Activated CD8-positive, alpha-beta memory T cell treated with anti-CD3 and anti-CD28 coated beads for 48 hours (primary cell): ENCODE data around the gene PRR5L.

Source experiments
- DNase-seq, 3 experiments: peaks; one replicate each; pipeline ENCODE4 v3.0.0-alpha.2; 2020; ENCODE audit warnings: low read depth in 2 of 3, low spot score in 2 of 3

PRR5L gene

DNA sequence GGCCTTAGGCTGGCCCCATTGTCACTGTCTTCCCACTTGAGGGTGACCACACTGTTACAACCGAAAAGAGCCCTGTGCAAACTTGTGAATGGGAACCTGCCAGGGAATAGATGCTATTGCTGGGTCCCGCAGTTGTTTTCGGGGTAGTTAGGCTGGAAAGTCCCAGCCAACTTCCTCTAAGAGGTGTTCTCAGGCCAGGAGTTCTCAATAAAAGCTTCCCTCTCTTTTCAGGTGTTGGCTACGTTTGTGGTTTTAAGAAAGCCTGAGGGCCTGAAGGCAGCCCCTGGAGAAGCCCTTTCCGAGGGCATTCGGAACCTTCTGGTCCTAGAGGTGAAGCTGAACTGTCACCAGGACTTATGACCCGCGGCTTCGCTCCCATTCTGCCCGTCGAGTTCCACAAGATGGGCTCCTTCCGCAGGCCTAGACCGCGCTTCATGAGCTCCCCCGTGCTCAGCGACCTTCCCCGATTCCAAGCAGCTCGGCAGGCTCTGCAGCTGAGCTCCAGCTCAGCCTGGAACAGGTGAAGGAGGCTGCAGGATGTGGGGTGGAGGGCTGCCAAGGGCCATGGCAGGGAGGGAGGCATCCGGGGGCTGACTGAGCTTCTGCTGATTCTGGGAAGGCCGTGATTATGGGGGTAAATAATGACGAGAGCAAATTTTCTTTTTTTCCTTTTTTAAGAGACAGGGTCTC is 104.8 kb downstream of the PRR5L start:
- DNase-seq, result no peak

DNA sequence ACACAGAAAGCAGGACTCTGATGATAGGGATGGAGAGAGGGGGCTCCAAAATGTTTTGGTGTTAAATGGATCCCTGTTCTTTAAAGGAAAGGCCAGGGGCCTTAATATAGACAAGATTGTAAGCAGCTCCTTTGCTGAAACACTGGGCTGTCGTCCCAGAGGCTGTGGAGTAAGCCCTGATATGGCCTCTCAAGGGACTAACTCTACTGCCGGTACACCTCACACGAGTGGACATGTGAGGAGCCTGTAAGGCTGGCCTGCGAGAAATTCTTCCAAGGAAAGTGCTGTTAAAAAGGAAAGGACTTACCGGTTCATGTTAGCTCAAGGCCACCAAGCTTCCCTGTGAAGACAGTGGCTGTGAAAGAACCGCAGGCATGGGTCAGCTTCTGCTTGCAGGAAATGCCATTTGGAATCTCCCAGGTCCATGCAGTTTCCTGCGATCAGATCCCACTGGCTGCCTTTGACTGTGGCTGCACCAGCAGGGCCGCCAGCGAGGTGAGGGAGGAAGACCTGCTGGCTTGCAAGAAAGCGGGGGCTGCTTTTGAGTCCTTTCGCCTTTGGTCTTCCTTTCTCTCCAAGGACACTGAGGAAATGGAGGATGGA is 106.6 kb downstream of the PRR5L start:
- DNase-seq, result no peak

DNA sequence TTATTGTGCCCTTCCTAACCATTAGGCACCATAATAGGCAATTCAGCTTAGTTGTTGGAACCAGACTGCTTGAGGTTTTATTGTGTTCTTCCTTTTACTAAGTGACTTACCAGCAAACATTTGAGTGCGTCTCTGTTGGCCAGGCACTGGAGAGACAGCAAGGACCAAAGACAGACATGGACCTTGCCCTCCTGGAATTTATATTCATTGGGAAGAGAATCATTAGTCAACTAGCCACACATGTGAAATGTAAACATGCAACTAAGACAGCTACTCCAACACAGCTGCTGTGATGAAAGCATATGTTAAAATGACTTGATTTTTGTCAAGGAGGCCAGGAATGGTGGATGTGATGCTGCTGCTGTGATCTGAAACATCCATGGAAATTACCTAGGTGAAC is 107.6 kb downstream of the PRR5L start:
- DNase-seq, result no peak

DNA sequence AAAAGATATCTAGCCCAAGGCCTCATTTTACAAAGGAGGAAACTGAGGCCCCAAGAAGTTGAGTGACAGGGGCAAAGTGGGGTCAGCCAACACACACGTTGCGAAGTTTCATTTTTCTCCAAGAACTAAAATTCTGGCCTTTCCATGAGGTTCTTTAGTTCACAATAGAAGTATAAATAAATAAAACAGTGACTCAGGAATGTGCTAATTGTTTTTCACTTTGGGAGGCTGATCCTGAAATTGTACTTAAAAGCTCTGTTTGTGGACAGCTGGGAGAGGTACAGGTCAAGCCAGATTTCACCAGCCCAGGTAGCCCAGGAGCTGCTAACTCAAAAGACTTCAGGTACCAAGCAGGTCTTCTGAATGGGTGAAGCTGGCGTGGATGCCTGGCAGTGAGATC is 108.7 kb downstream of the PRR5L start:
- DNase-seq, result no peak

DNA sequence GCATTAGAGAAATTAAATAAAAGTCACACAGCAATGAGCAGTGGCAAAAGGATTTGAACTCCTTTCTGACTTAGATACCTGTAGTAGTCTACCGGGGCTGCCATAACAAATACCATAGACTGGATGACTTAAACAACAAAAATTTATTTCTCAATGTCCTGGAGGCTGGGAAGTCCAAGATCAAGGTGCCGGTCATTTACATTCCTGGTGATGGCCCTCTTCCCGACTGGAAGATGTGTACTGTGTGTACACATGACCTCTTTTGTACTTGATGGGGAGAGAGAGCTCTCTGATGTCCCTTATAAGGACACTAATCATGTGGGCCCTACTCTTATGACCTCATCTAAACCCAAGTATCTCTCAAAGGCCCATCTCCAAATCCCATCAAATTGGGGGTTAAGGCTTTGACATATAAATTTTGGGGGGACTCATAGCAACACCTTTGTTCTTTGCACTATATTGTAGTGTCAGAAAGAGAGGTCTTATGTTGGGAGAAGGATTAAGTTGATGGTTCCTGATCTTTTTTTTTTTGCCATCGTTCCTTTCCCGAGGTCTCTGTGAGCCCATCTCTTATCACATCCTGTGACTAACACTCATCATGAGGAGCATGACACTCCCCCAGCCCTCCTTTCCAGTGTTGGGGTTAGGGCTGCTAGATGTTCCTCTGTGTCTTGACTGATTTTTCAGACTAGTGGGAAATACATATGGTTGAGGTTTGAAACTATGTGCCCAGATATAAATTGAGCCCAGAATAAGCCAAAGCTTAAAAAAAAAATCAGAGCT is 109.7 kb downstream of the PRR5L start:
- no peak for DNase-seq

DNA sequence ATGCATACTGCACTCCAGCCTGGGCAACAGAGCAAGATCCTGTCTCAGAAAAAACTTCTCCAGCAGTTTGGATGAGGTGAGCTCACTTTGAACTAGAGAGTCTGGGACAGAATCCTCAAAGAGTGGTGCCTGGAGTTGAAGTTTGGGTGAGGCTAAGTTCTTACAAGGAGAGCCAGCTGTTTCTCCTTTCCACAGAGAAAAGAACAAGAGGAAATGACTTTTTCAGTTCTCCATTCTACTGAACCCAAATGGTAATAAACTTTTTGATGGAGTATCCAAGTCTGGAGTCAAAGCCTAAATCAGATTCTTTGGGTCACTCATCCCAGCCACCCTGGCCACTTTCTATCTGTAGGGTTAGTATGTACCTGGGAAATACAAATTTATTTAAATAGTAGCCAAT is 111.3 kb downstream of the PRR5L start:
- no peak for DNase-seq

DNA sequence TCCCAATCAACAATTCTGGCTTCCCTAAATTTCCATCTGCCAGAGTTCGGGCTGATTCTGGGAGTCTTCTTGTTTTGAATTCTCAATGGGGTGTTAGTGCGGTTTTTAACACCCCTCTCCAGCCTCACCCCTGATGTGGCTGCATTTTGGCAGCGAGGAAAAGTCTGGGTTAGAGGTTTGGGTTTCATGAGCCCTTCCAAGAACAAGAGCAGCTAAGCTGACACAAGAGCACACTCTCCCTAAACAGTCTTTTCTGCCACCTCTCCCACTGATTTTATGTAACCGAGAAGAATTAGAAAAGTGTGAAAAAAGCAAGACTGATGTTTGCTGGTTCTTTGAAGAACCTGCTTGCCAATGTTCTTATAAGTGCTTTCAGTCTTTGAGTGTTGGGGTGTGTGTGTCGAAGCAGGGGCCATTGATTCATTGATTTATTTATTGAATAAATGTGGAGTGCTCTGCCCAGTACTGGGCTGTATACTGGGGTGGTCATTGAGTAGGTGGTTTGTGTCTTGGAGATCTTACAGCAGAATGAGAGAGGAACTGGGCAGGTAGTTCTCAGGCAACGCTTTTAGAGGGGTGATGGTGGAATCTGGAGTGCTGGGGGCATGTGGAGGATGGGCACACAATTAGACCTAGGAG is 112.5 kb downstream of the PRR5L start:
- no peak for DNase-seq

DNA sequence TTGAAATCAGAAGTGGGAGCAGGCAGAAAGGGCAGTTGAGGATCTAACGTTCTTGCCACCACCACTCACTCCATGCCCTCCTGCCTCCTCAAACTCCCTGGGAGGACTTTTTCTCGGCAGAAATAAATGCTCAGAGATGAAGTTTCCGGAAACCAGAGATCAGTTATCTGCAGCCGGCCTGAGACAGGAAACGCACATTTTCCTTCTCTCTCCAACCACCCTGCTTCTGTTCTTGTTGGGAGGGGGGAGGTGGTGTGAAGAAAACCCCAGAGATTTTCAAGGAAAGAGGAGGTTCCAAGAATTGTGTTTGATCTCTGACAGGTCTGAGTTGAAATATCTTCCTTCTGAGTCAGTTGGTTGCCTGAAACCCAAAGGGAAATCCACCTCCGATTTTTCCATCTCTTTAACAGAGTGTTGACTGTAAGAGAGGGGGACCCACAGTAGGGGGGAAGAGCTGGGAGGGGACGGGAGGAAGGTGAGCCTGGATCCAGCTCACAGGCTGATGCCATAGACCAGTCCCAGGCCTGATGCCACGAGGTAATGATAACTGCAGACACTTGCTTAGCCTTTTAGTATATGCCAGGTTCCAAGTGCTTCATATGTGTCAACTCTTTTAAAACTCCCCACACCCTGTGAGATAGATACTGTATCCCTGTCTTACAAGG is 113.2 kb downstream of the PRR5L start:
- no peak for DNase-seq

DNA sequence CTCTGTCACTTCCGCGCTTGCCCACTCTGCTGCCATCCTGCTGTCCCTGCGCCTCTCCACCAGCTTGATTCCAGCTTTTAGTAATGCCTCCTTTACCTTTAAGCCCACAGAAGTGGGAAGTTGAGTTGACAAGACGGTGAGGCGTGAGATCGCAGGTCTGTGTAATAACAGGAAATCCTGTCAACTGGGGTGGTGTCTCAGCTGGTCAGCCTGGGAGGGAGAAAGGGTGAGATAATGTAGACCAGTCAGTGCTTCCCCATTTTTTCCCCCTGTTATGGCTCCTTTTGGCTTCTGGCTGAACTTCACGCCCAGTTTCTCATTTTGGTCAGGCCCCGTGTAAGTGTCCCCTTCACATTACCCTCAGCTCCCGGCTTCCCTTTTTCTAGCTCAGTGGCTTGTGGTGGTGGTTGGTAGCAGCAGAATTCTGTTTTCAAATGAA is 115.1 kb downstream of the PRR5L start:
- DNase-seq, result no peak

DNA sequence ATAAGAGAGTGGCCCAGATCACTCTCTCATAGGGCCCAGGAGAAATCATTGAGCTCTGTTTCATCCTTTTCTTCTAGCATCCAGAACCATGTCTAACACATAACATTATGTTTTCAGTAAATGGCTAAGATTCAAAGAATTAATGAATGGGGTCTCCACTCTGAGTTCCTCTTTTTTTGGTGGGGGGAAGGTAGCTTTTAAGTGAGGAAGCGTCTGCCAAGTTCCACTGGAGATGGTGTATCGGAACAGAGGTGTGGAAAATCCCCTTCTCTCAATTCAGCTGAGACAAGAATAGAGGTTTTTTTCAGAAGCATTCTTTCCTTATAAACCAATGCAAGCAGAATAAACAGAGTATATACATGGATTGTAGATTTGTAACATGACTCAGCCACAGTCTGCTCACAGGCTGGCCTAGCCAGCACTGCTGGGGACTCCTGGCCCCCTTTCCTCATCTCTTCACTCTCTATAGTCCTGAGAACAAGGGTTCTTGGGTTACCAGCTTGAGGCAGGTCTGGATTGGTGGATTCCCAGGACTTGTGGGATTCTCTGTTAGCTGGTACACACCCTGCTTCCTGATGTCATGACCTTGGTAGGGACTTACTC is 116.8 kb downstream of the PRR5L start:
- DNase-seq, result no peak

DNA sequence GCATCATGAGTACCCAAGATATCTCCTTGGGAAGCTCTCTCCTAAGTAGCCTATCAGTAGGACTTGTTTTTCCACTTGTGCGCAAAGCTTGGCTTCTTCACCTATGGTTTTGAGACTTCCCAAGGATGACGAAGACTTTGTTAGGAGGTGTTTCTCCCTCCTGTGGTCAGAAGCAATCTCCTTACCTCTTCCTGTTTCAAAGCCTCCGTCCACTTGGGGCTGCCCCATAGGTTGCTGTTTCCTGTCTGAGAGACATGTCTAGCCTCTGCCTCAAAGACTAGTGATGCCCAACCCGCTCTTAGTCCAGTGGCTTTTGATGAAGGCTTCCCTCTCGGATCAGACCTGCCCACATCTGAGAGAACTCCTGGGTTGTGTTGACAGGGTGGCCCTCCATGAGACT is 121.1 kb downstream of the PRR5L start:
- no peak for DNase-seq

DNA sequence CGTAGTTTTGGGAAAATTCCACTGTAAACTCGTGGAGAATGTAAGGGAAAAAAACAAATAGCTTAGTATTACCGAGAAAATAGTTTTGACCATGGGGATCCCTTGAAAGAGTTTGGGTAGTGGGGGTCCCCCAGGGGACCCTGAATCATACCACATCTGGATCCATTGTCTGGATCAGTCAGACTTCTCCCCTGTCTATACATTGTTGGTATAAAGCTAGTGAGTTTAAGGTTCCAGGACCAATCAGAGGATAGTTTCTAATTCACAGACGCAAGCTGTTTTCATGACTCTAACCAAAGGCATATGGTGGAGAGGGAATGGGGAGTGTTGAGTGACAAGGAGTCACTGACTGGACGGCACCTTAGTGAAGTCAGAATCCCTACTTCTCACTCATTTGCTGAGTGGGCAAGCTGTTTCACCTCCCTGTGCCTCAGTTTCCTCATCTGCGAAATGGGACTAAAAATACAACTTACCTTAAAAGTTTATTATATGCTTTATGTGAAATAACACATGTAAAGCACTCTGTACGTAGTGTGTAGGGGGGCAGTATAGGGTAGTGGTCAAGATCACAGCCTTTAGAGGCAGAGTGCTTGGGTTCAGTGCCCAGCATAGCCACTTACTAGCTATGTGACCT is 123.8 kb downstream of the PRR5L start:
- DNase-seq, result no peak

DNA sequence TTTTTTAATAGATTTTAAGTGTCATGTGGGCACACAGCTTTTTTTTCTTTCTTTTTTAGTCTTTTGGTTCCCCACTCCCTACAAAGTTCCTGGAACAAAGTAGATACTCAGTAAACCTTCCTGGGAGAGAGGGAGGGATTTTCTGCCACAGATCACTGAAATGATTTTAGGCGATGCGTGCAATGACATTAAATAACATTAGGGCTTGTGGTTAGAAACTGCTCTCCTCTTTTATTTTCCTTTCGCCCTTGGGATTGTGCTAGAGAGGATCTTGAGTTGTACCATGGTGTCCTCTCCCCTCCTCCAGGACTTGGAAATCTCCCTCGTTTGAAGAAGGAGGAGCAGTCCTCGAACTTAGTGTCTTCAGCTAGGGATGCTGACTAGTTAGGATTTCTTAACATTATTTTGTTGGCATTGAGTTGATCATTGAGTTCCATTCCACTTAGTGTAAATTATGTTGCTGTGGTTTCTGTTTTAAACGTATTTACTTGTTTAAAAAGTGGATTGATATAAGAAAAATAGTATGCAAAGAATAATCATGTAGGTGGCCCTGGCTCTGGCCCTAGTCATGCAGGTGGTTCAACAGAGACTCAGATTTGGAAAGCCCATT is 125.6 kb downstream of the PRR5L start:
- DNase-seq, result no peak

DNA sequence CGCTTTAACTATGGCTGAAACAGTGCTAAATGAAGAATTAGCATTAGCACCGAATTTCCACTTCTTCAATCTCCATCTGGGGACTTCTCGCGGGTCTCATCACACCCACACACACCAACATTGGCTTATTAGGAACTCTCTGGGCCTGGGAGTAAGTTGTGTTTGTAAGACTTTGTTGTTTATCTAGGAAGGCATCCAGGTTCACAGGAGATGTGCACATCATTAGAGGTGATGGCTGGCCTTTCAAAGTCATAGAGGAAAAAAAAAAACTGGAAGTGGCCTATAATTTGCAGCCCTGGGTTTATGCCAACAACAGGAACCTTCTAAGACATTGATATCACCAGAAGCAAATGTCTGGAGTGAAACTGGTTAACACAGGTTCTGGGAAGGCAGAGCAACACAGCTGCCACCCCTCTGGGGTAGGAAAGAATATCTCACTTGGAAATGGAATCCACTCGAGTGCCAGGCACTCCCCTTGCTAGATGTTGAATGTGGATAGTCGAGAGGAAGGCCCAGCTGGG is 129.5 kb downstream of the PRR5L start:
- DNase-seq, result no peak

DNA sequence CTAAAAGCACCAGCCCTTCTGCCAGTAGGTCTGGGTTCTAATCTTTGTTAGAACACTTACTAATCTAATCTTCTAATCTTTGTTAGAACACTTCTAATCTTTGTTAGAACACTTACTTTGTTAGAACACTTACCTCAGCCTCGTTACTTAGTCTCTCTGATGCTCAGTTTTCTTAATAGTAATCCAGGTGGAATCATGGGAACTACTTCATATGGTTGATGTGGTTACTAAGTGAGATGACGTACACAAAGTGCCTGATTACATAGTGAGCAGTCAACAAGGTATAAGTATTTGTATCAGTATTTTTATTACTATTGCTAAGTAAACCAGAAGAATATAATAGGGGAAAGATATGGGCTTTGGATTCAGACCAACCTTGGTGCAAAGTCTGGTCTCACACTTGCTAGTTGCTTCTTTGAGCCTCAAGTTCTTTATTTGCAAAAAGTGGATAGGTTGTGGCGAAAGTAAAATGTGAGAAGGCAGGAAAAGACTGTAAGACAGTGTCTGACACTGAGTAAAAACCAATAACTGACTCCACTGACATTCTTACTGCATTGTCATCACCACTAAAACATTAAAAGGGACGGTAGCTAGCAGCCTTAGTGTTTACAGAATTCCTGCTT is 130.2 kb downstream of the PRR5L start:
- no peak for DNase-seq

DNA sequence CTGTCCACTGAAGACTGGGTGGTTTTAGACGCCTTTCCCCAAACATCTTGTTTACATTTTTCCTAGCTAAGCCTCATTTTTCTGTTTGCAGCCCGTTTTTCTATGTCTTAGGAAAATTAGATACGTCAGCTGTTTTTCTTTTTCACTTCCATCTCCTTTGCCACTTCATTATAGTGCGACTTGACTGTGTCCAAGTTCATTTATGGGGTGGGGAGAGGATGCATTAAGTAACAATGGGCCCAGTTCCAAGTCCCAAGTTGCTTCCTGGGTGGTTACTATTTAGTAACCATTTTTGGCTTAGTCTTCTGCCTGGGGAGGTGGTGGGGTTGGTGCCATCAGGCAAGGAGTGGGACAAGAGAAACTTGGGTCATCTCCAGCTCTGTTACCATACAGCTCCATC is 131.0 kb downstream of the PRR5L start:
- no peak for DNase-seq

DNA sequence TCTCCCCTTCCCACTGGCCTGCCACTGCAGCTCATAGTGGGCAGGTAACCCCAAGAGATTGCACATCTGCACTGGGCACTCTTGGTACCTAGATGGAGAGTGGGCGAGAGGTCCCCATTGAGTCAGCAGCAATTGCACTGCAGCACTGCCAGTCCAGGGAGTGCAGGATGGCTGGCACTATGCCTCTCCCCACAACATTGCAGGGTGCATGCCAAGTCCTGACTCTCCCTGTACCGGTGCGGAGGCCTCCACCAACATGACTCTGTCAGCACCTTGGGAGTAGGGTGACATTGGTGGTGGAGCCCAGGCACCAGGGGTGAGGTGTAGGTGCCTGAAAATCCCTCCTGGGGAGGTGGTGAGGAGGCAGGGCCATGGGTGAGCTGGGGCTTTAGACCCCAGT is 131.8 kb downstream of the PRR5L start:
- DNase-seq, result no peak

DNA sequence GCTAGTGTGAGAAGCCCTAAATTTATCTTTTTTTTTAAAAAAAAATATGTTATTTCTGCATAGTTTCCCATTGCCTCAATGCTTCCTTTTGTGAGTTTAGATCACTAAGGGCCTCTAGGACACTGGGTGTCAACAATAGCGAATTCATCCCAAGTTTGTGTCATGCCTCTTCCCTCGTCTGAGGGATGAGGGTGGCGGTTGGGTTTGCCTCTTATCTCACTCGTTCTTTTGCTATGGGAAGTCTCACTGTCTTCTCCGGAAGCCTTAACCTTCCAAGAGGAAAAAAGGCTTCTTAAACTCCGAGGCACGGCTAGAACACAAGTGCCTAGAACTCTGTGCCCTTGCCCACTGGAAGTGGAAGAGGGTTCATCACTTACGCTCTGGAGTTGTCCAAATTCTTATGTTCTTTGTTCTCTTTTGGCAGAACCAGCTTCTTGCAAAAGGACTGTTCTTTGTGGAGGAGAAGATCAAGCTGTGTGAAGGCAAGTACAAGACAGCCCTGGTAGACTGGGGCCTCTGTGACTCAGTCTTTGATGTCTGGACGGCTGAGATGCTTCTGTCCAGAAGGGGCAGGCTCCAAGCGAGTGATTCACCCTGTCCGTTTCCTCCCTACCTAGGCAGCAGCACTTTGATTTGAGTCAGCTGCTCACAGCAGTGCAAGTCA is 135.5 kb downstream of the PRR5L start:
- no peak for DNase-seq

DNA sequence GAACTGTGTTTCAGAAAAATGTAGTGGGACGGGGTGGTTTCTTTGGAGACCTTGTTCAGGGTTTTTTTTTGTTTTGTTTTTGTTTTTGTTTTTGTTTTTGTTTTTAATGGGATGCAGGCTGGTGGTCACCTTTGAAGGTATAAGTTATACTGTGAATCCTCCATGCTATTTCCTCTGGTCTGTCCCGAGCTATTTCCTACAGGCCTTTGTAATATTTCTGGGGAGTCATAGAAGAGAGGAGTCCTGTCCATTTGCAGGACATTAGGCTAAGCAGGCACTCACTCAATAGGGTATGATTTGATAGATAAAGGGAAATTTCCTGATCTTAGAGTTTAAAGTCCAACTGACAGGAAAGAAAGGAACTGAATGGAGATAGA is 136.0 kb downstream of the PRR5L start:
- no peak for DNase-seq
